Measurements from ENCODE around the gene TP53BP1.

TP53BP1 gene

GRCh38 chr15:43487271-43487895 lies 5.6 kb downstream of the TP53BP1 start:
- Histone ChIP-seq H3K27me3 (ENCODE audit: control insufficient read depth in 1 of 2, insufficient read depth in 2 of 2, low read length in 2 of 2) (no peaks in the 10 kb centered on the region), H3K36me3 (ENCODE audit: control insufficient read depth in 2 of 2, insufficient read depth in 2 of 2, low read length in 2 of 2) (peaks cover 8 to 16% of the 10 kb centered on the region in 2 donors), H3K9me3 (ENCODE audit: control insufficient read depth in 2 of 2, low read length in 2 of 2) (no peaks in the 10 kb centered on the region), H3K4me1 (ENCODE audit: control insufficient read depth, insufficient read depth, low read length) (peaks cover 7% of the 10 kb centered on the region), H3K4me3 (ENCODE audit: low read length in 2 of 2) (no peak overlapping the region), H3K27ac (ENCODE audit: low read length) (no peak overlapping the region), H3K9ac (ENCODE audit: low read length in 2 of 2) (no peak overlapping the region)

- Histone ChIP-seq H3K27ac (ENCODE audit: low read length) (no peak overlapping the region), H3K4me1 (ENCODE audit: control insufficient read depth, insufficient read depth, low read length) (no peaks in the 10 kb centered on the region), H3K9me3 (ENCODE audit: control insufficient read depth in 2 of 2, low read length in 2 of 2) (no peaks in the 10 kb centered on the region), H3K27me3 (ENCODE audit: control insufficient read depth in 1 of 2, insufficient read depth in 2 of 2, low read length in 2 of 2) (no peaks in the 10 kb centered on the region), H3K36me3 (ENCODE audit: control insufficient read depth in 2 of 2, insufficient read depth in 2 of 2, low read length in 2 of 2) (peaks cover 7 to 13% of the 10 kb centered on the region in 2 donors), H3K9ac (ENCODE audit: low read length in 2 of 2) (no peak overlapping the region), H3K4me3 (ENCODE audit: low read length in 2 of 2) (no peak overlapping the region)
These were observed 8.5 kb downstream of the TP53BP1 start for GRCh38 chr15:43484455-43484854.

DNA sequence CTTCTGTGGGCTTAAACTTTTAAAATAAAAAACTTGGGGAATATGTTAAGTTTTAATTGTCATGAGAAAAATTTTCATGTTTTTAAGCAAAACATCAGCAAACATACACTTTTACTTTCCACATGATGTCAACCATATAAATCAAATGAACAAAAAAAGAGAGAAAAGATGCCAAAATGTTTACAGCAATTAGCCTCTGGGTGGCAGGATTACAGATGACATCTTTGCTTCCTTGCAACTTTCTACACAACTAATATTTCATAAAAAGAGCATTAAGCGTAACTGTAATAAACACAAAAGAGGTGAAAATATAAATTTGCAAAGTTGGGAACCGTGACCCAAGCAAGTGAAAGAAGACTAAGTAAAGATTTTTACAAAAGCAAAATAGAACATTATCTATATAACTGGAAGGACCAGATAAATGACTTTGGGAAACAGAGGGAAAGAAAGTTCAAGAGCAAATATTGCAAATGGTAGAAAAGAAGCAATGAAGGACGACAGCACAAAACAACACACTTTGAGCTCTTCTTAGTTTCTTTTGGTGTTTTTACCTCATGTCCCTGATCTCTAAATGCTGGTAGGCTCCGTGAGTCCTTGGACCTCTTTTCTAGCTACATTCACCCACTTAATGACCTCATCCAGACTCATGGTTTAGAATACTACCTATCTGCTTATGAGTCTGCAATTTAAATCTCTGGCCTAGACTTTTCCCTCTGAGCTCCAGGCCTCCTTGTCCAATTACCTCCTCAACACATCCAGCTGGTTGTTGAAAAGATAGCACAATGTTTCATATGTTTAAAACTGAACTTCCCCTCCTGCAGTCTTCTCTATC lies 9.4 kb downstream of the TP53BP1 start:
- no peak overlapping the region for H3K4me3 ChIP-seq (ENCODE audit: low read length in 2 of 2)
- no peaks in the 10 kb centered on the region for H3K4me1 ChIP-seq (ENCODE audit: control insufficient read depth, insufficient read depth, low read length)
- H3K27me3 ChIP-seq (ENCODE audit: control insufficient read depth in 1 of 2, insufficient read depth in 2 of 2, low read length in 2 of 2) = no peaks in the 10 kb centered on the region
- no peak overlapping the region for H3K27ac ChIP-seq (ENCODE audit: low read length)
- H3K9ac ChIP-seq (ENCODE audit: low read length in 2 of 2) = no peak overlapping the region
- H3K9me3 ChIP-seq (ENCODE audit: control insufficient read depth in 2 of 2, low read length in 2 of 2) = no peaks in the 10 kb centered on the region
- H3K36me3 ChIP-seq (ENCODE audit: control insufficient read depth in 2 of 2, insufficient read depth in 2 of 2, low read length in 2 of 2) = peaks cover 10 to 18% of the 10 kb centered on the region in 2 donors

- Histone ChIP-seq H3K27me3 (ENCODE audit: control insufficient read depth in 1 of 2, insufficient read depth in 2 of 2, low read length in 2 of 2) (no peaks in the 10 kb centered on the region), H3K36me3 (ENCODE audit: control insufficient read depth in 2 of 2, insufficient read depth in 2 of 2, low read length in 2 of 2) (peaks cover 37 to 60% of the 10 kb centered on the region in 2 donors), H3K9ac (ENCODE audit: low read length in 2 of 2) (no peak overlapping the region), H3K27ac (ENCODE audit: low read length) (no peak overlapping the region), H3K9me3 (ENCODE audit: control insufficient read depth in 2 of 2, low read length in 2 of 2) (no peaks in the 10 kb centered on the region), H3K4me1 (ENCODE audit: control insufficient read depth, insufficient read depth, low read length) (no peaks in the 10 kb centered on the region), H3K4me3 (ENCODE audit: low read length in 2 of 2) (no peak overlapping the region)
These were observed 19.1 kb downstream of the TP53BP1 start for GRCh38 chr15:43473885-43474284.

GRCh38 chr15:43471975-43472374 lies 21.0 kb downstream of the TP53BP1 start:
- no peak overlapping the region for H3K27ac ChIP-seq (ENCODE audit: low read length)
- H3K9ac ChIP-seq (ENCODE audit: low read length in 2 of 2) = no peak overlapping the region
- no peaks in the 10 kb centered on the region for H3K9me3 ChIP-seq (ENCODE audit: control insufficient read depth in 2 of 2, low read length in 2 of 2)
- no peaks in the 10 kb centered on the region for H3K27me3 ChIP-seq (ENCODE audit: control insufficient read depth in 1 of 2, insufficient read depth in 2 of 2, low read length in 2 of 2)
- H3K4me3 ChIP-seq (ENCODE audit: low read length in 2 of 2) = no peak overlapping the region
- H3K4me1 ChIP-seq (ENCODE audit: control insufficient read depth, insufficient read depth, low read length) = no peaks in the 10 kb centered on the region
- H3K36me3 ChIP-seq (ENCODE audit: control insufficient read depth in 2 of 2, insufficient read depth in 2 of 2, low read length in 2 of 2) = peaks cover 34 to 50% of the 10 kb centered on the region in 2 donors

GRCh38 chr15:43469867-43470266 lies 23.1 kb downstream of the TP53BP1 start:
- no peak overlapping the region for H3K9ac ChIP-seq (ENCODE audit: low read length in 2 of 2)
- H3K36me3 ChIP-seq (ENCODE audit: control insufficient read depth in 2 of 2, insufficient read depth in 2 of 2, low read length in 2 of 2) = peaks cover 28 to 40% of the 10 kb centered on the region in 2 donors
- H3K27ac ChIP-seq (ENCODE audit: low read length) = no peak overlapping the region
- no peak overlapping the region for H3K4me3 ChIP-seq (ENCODE audit: low read length in 2 of 2)
- H3K4me1 ChIP-seq (ENCODE audit: control insufficient read depth, insufficient read depth, low read length) = no peaks in the 10 kb centered on the region
- H3K27me3 ChIP-seq (ENCODE audit: control insufficient read depth in 1 of 2, insufficient read depth in 2 of 2, low read length in 2 of 2) = no peaks in the 10 kb centered on the region
- H3K9me3 ChIP-seq (ENCODE audit: control insufficient read depth in 2 of 2, low read length in 2 of 2) = no peaks in the 10 kb centered on the region

GRCh38 chr15:43465100-43465499 lies 27.9 kb downstream of the TP53BP1 start:
- Histone ChIP-seq H3K36me3 (ENCODE audit: control insufficient read depth in 2 of 2, insufficient read depth in 2 of 2, low read length in 2 of 2) (peaks cover 16 to 27% of the 10 kb centered on the region in 2 donors), H3K9ac (ENCODE audit: low read length in 2 of 2) (no peak overlapping the region), H3K4me1 (ENCODE audit: control insufficient read depth, insufficient read depth, low read length) (no peaks in the 10 kb centered on the region), H3K4me3 (ENCODE audit: low read length in 2 of 2) (no peak overlapping the region), H3K27ac (ENCODE audit: low read length) (no peak overlapping the region), H3K9me3 (ENCODE audit: control insufficient read depth in 2 of 2, low read length in 2 of 2) (no peaks in the 10 kb centered on the region), H3K27me3 (ENCODE audit: control insufficient read depth in 1 of 2, insufficient read depth in 2 of 2, low read length in 2 of 2) (no peaks in the 10 kb centered on the region)

DNA sequence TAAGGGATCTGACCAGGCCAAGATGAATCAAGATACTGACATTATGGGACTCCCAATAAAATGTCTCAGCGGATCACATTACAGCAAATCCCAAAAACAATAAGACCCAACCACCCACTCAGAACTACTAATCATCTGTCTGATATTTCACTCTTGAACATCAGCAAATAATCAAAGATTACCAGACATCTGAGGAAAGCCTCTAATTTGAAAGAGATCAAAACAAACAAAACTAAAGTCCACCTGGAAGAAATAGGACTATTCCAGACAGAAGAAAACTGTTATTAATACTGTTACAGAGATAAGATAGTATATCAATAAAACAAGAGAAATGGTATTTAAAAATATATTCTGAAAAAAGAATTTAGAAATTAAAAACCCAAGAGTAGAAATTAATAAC lies 29.0 kb downstream of the TP53BP1 start:
- no peak overlapping the region for H3K9ac ChIP-seq (ENCODE audit: low read length in 2 of 2)
- H3K4me3 ChIP-seq (ENCODE audit: low read length in 2 of 2) = no peak overlapping the region
- no peak overlapping the region for H3K27ac ChIP-seq (ENCODE audit: low read length)
- H3K36me3 ChIP-seq (ENCODE audit: control insufficient read depth in 2 of 2, insufficient read depth in 2 of 2, low read length in 2 of 2) = peaks cover 9 to 27% of the 10 kb centered on the region in 2 donors
- H3K9me3 ChIP-seq (ENCODE audit: control insufficient read depth in 2 of 2, low read length in 2 of 2) = no peaks in the 10 kb centered on the region
- H3K27me3 ChIP-seq (ENCODE audit: control insufficient read depth in 1 of 2, insufficient read depth in 2 of 2, low read length in 2 of 2) = no peaks in the 10 kb centered on the region
- H3K4me1 ChIP-seq (ENCODE audit: control insufficient read depth, insufficient read depth, low read length) = no peaks in the 10 kb centered on the region

DNA sequence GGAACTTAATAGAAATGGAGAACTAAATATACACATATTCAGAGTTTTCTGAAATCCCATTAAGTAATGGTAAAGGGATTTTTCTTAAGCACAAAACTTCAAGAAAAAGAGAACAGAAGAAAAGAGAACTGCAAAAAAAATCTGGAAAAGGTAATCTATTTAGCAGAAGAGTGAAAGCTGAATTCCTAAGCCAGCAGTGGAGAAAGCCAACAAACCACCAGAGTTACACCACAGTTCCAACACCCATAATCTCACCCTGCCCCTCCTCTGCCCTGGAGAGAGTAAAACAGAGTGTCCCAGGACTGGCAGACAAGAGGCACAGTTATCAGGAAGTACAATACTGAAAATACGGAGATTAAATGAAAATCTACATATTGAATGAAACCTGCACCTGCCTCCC lies 29.4 kb downstream of the TP53BP1 start:
- Histone ChIP-seq H3K4me3 (ENCODE audit: low read length in 2 of 2) (no peak overlapping the region), H3K9me3 (ENCODE audit: control insufficient read depth in 2 of 2, low read length in 2 of 2) (no peaks in the 10 kb centered on the region), H3K4me1 (ENCODE audit: control insufficient read depth, insufficient read depth, low read length) (no peaks in the 10 kb centered on the region), H3K27ac (ENCODE audit: low read length) (no peak overlapping the region), H3K9ac (ENCODE audit: low read length in 2 of 2) (no peak overlapping the region), H3K27me3 (ENCODE audit: control insufficient read depth in 1 of 2, insufficient read depth in 2 of 2, low read length in 2 of 2) (no peaks in the 10 kb centered on the region), H3K36me3 (ENCODE audit: control insufficient read depth in 2 of 2, insufficient read depth in 2 of 2, low read length in 2 of 2) (peaks cover 9 to 24% of the 10 kb centered on the region in 2 donors)

GRCh38 chr15:43449981-43450380 lies 43.0 kb downstream of the TP53BP1 start:
- Histone ChIP-seq H3K4me1 (ENCODE audit: control insufficient read depth, insufficient read depth, low read length) (no peaks in the 10 kb centered on the region), H3K9ac (ENCODE audit: low read length in 2 of 2) (no peak overlapping the region), H3K27ac (ENCODE audit: low read length) (no peak overlapping the region), H3K4me3 (ENCODE audit: low read length in 2 of 2) (no peak overlapping the region), H3K27me3 (ENCODE audit: control insufficient read depth in 1 of 2, insufficient read depth in 2 of 2, low read length in 2 of 2) (no peaks in the 10 kb centered on the region), H3K9me3 (ENCODE audit: control insufficient read depth in 2 of 2, low read length in 2 of 2) (no peaks in the 10 kb centered on the region), H3K36me3 (ENCODE audit: control insufficient read depth in 2 of 2, insufficient read depth in 2 of 2, low read length in 2 of 2) (peaks cover 7 to 11% of the 10 kb centered on the region in 2 donors)

DNA sequence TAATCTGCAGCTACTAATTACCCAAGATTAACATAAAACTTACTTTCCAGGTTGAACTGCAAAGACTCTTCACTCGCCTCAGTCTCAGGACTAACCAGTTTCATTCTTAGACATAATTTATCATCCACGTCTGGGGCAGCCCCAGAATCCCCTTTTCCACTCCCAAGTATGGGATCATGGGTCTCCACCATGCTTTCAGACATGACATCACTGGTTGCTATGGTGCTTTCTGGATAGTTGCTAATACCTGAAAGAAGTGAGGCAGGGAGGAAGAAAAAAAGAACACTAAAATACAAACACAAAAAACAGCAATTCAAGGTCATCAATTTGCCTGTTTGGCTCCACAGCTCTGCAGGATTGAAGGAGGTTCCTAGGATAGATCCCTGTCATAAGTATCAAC lies 46.6 kb downstream of the TP53BP1 start:
- Histone ChIP-seq H3K27me3 (ENCODE audit: control insufficient read depth in 1 of 2, insufficient read depth in 2 of 2, low read length in 2 of 2) (no peaks in the 10 kb centered on the region), H3K27ac (ENCODE audit: low read length) (no peak overlapping the region), H3K9ac (ENCODE audit: low read length in 2 of 2) (no peak overlapping the region), H3K36me3 (ENCODE audit: control insufficient read depth in 2 of 2, insufficient read depth in 2 of 2, low read length in 2 of 2) (peaks cover 7 to 11% of the 10 kb centered on the region in 2 donors), H3K4me3 (ENCODE audit: low read length in 2 of 2) (no peak overlapping the region), H3K4me1 (ENCODE audit: control insufficient read depth, insufficient read depth, low read length) (no peaks in the 10 kb centered on the region), H3K9me3 (ENCODE audit: control insufficient read depth in 2 of 2, low read length in 2 of 2) (no peaks in the 10 kb centered on the region)
